NCI-H82 treated with DMSO at 0.1 percent for 48 hours (cell line): ENCODE measurements around the gene ZNF48.
A peak's percentile ranks its signal among the peaks of the same experiment; 100 is the strongest.

Source experiments
- DNase-seq: peaks from one replicate; lab custom pipeline; 2025; ENCODE audit not compliant: unreplicated experiment; lab: John Stamatoyannopoulos, UW

Gene ZNF48

DNA sequence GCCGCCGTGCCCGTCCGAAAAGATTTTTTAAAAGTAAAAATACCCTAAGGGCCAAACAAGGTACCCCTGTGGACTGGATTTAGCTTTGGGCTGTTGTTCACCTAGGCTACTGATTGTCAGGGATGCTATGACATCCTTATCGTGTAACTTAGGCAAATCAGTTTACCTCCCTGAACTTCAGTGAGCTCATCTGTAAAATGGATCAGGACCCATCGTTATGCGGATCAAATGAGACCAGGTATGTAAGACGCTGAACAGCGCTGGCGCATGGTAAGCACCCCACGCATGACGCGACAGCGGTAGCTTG, 11.5 kb downstream of the ZNF48 start:
- DNase-seq: no peak

DNA sequence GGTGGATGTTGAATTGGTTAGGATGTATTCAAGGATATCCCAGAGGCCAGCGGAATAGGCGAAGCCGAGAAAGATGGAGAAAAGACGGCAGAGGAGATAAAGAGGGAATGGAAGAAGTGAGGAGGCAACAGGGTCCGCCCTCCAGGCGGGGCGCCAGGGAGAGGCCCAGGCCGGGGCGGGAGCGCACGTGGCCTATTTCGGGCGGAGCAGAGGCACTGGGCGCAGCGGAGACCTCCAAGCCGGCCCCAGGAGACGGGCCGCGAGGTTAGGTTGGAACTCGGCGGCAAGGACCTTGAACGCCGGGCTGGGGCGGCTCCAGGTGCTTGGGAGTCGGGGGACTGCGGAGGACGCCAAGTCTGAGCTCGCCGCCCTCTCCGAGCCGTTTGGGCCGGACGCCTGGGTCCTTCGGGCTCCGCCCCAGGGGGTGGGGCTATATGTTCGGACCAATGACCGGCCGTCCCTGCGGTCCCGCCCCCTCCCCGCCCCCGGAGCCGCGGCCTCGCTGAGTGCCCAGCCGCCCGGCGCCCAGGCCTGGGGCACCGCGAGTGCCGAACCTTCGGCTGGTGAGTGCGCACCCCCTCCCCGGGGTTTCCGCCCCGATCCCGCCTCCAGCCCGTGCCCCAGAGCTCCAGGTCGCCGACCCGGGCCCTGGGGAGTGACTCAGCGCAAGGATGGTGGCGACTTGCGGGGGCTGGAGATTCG, 12.0 kb downstream of the ZNF48 start, which contains the start of gene ZNF771:
Gene ZNF771, plus strand, starts transcription at position 505 of the 702 bp plus-strand sequence. CDS start 448 bp downstream, outside the sequence.
- peak; percentile 45 for DNase-seq

DNA sequence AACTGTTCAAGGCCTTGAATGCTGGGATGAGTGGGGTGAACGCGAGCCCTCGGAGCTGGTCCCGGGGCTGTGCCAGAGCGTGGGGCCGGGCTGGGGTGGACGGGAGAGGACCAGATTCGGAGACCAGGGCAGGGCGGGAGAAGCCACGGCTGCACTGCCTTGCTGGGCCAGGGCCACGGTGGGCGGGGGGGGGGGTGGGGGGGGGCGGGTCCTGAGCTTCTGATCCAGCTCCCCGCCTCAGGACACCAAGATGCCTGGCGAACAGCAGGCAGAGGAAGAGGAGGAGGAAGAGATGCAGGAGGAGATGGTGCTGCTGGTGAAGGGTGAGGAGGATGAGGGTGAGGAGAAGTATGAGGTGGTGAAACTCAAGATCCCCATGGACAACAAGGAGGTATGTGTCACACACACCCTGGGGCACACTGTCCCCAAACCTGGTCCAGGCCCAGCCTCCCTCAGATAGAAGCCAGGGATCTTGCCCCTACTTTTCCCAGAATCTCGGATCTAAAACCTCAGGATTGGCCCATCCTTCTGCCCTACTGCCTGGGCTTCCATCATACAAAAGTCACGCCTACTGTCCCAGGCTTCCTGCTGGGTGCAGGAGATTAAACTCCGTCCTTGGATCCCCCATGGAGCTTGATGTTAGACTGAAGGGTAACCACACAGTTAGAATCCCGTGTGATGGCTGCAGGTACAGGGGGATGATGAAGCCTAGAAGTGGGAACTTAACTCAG, 12.7 kb downstream of the ZNF48 start:
- no peak for DNase-seq

DNA sequence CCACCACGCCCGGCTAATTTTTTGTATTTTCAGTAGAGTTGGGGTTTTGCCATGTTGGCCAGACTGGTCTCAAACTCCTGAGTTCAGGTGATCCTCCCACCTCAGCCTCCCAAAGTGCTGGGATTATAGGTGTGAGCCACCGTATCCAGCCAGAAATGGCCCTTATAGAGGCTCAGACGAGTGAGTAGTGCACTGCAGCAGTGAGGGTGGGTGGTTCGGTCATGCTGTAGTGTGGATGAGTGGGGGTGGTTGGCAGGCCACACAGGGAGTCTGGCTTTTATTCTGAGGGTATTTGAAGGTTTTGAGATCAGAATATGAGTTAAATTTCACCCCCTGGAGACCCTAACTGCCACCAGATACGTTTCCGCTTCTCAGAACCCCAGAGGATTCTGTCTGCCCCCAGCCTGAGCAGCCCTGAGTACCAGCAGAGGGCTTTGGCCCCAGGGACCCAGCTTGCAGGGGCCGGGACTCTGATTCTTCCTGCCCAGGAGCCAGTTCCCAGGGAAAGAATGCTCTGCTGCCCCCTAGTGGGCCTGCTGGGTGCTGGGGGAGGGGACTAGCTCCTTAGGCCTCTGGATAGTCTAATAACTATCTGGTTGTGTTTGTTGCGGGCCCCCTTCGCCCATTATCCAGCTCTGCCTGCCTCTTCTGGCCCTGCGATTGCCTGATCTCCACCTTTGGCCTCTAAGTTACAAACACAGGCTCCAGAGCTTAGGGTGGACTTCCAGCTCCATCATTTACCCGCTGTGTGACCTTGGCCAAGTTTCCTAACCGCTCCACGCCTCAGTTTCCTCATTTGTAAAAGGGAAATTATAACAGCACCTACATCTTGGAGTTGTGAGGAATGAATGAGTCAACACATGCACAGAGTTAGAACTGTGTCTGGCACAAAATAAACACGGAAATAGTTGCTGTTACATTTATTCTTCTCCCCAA, 14.2 kb downstream of the ZNF48 start:
- DNase-seq: peak; percentile 63

DNA sequence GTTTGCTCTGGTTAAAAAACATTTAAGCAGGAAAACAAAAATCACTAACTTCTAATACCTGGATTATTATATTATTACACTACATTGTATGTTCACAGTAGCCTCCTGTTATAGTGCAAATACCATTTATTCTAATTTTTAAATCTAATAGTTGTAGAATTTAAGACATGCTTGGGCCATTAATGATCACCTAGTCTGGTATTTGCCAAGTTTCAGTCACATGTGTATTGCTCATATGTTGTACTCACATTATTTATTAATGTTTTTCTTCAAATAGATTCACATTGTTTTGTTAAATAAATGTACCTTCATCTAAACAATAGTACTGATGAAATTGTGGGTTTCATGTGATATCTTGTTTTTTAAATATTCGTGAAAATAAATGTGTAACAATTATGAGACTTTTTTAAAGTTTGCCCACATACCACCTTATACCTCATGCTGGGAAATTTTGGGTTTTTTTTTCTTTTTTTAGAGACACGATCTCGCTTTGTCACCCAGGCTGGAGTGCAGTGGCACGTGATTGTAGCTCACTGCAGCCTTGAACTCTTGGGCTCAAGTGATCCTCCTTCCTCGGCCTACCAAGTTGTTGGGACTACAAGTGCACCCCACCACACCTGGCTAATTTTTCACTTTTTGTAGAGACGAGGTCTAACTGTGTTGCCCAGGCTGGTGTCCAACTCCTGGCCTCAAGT, 18.0 kb downstream of the ZNF48 start:
- no peak for DNase-seq

DNA sequence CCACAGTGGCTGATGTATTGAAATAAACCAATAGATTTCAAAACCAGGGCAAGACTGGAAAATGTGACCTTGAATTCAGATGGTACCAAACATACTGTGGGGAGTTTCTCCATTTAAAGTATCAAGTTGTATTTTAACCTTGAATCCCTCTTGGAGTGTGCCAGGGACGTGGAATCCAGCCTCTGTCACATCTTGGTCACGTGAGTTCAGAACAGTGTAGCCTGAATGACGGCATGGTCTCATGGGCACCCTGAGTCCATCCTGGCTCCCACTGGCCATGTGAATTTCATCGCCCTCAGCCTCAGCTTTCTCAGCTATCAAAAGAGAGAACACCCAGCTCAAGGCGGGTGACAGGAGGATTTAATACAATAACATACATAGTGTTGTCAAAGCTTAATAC, 18.9 kb downstream of the ZNF48 start:
- DNase-seq: no peak

- DNase-seq: no peak
These were observed 20.9 kb downstream of the ZNF48 start for GRCh38 chr16:30416047-30416603.

DNA sequence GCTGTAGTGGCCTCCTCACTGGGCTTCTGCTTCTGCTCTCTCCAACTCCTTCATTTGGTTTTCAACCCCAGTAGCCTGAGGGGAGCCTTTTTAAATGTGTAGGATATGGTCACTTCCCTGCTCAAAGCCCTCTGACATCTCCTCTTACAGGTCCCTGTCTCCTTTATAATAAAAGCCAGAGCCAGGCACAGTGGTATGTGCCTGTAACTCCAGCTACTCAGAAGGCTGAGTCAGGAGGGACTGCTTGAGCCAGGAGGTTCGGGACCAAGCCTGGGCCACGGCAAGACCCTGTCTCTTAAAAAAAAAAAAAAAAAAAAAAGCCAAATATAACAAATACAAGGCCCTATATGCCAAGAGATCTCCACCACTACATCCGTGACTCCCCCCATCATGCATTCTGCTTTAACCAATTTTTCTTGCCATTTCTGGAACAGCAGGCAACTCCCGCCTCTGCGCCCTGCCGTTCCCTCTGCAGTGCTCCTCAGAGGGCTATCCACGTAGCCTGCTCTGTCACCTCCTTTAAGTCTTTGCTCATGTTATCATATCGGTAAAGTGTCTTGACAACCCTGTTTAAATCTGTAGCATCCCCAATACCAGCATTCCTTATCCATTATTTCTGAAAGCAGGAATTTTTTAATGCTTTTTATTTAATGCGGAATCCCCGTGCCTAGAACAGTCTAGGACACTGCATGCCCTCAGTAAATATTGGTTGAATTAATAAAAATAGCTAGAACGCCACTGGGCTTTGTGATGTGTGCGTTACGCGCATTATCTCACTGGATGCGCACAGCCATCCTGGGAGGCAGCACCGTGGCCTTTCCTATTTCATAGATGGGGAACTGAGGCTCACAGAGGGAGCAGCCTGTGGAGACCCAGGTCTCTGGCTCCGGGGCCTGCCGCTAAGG, 21.7 kb downstream of the ZNF48 start:
- DNase-seq: no peak

- DNase-seq: no peak
These were observed 22.5 kb downstream of the ZNF48 start for GRCh38 chr16:30417529-30418349.

DNA sequence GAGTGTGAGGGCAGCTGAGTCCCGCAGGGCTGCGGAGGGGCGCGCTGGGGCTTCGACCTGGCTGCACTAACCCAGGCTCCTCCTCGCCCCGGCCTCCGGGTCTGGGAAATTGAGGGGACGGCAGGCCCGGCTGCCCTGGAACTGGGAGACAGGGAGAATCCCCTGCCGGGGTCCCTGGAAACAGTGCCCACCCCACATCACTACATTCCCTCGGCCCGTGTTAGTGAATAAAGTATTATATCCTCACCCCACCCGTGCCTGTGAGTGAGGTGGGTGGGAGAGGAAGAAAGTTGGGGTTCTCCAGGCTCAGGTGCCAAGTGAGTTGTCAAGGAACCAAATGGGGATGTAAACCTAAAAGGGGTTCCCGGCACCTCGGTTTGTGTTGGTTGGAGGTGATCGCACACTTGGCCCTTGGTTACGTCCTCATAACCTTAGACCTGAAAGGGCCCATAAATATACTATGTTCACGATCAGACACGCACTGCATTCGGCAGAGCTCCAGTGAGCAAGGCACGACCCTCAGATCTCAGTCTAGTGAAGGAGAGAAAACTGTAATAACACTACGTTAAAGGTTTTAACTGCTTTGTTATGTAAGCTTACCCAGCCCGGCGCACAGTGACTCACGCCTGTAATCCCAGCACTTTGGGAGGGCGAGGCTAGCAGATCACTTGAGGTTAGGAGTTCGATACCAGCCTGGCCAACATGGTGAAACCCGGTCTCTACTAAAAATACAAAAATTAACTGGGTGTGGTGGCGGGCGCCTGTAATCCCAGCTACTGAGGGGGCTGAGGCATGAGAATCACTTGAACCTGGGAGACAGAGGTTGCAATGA, 23.3 kb downstream of the ZNF48 start:
- no peak for DNase-seq

- DNase-seq: no peak
These were observed 25.8 kb downstream of the ZNF48 start for GRCh38 chr16:30421010-30421409.

DNA sequence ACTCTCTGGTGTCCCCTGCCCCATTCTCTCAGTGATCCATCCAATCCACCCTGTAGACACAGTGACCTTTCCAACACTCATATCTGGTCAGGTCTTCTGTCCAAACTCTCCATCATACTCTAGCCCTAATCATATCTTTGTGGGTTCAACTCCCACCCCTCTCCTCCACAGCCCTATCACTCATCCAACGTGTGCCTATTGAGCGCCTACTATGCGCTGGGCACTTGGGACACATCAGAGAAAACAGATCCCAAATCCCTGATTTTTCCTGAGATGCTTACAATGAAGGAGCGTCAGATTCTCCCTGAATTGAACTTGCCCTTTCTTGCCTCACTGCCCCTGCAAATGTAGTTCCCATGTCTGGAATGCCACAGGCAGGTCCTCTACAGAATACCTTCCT, 32.8 kb downstream of the ZNF48 start:
- DNase-seq: no peak

GRCh38 chr16:30429418-30429677, 34.1 kb downstream of the ZNF48 start:
- no peak for DNase-seq

GRCh38 chr16:30429678-30430427, 34.6 kb downstream of the ZNF48 start, which contains the start of gene DCTPP1:
TSS of gene DCTPP1 (minus strand) at chr16:30430030. CDS start at chr16:30429980, 50 bp downstream.
- peak; percentile 99 for DNase-seq

- DNase-seq: no peak
These were observed 35.3 kb downstream of the ZNF48 start for GRCh38 chr16:30430428-30430970.

- no peak for DNase-seq
These were observed 39.6 kb downstream of the ZNF48 start for GRCh38 chr16:30434852-30435251.

DNA sequence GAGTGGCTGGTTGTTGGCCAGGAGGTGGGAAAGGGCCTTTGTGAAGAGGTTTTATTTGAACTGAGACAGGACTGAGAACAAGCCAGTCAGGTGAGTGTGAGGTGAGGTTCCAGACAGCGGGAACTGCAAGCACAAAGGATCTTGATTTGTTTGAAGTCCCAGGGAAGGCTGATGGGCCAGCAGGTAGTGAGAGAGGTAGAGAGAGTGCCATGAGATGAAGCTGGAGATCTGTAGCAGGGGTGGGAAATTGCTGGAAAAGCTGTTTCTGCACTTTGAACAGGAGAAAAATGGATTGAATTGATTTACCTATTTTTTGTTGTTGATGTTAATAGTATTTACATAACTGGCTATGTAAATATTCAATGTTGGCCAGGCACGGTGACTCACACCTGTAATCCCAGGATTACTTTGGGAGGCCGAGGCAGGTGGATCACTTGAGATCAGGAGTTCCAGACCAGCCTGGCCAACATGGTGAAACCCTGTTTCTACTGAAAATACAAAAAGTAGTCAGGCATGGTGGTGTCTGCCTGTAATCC, 42.4 kb downstream of the ZNF48 start:
- no peak for DNase-seq
